ENCODE measurements around the gene RNU6-9.
A peak's percentile ranks its signal among the peaks of the same experiment; 100 is the strongest.

The RNU6-9 gene

DNA sequence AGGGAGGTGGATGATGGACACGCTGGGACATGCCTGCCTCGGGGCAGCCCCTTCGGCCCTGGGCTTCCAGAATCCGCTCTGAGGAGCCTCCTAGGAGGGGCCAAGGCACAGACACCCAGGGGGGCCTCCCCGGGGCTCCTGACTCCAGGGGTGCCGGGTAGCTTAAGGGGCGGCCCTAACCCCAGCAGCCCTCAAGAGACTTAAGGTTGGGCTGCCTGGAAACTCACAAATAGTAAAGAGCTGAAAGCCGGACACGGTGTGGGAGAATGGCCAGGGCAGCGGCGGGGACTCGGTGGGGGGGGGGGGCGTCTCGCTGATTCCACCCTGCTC lies 40.2 kb downstream of the RNU6-9 start:
- no peak overlapping the region for H3K27ac Mint-ChIP-seq
- H3K4me3 Mint-ChIP-seq: no peak overlapping the region
- peaks cover 12% of the 10 kb centered on the region for H3K4me1 Mint-ChIP-seq (ENCODE audit: low read depth)
- H3K27me3 Mint-ChIP-seq (ENCODE audit: low read depth): no peaks in the 10 kb centered on the region
- peaks cover 7% of the 10 kb centered on the region for H3K36me3 Mint-ChIP-seq (ENCODE audit: low read depth)
- no peaks in the 10 kb centered on the region for H3K9me3 Mint-ChIP-seq

DNA sequence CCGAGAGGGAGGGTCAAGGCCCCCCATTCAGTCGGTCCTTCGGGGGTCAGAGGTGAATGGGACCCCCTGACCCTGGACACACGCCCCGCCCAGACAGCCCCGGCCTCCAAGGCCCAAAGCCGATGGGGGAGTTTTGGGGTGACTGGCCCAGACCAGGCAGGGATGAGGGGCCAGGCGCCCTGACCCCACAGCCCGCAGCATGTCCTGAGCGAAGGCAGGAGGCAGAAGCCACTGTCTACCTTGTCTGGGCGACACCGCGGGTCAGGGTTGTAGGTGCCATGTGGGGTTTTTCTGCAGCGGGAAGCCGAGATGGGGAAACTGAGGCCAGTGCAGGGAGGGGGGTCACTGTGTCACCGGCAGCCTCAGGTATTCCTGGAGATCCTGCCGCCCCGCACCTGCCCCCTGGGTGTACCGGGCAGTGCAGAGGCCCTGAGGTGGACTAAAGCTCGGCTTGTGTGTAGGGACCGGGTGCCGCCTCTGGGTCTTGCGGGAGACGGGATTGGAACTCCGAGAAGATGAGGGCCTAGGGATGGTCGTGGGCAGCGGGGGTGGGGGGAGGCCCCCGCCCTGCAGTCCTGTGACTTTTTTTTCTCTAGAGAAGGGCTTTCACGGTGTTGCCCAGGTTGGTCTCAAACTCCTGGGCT lies 41.0 kb downstream of the RNU6-9 start:
- H3K9me3 Mint-ChIP-seq: no peaks in the 10 kb centered on the region
- no peaks in the 10 kb centered on the region for H3K27me3 Mint-ChIP-seq (ENCODE audit: low read depth)
- H3K4me1 Mint-ChIP-seq (ENCODE audit: low read depth): peaks cover 13% of the 10 kb centered on the region
- no peak overlapping the region for H3K27ac Mint-ChIP-seq
- H3K36me3 Mint-ChIP-seq (ENCODE audit: low read depth): peaks cover 8% of the 10 kb centered on the region
- no peak overlapping the region for H3K4me3 Mint-ChIP-seq

DNA sequence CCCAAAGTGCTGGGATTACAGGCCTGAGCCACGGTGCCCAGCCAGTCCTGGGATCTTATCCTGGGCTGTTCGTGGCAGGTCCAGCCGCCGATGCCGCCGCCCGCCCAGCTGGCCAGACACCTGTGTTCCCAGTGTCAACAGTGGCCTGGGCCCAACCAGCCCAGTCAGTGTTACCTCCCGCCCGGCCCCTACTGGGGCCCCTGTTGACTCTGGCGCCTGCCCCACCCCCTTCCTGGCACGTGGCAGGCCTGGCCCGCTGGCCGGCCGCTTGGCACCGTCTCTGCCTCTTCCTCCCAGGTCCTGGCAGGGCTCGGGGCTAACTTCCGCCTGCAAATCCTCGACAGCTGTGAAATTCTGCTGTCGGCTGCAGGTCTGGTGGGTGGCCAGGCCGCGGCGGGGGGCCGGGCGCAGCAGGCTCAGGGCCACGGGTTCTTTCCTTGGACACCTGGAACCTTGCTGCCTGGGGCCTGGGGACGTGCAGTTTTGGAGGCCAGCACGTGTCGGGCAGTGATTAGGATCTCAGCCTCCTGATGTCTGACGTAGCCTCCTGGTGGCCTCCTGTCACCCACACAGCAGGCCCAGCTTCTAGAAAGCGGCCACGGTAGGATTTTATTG lies 41.7 kb downstream of the RNU6-9 start:
- peaks cover 16% of the 10 kb centered on the region for H3K4me1 Mint-ChIP-seq (ENCODE audit: low read depth)
- H3K9me3 Mint-ChIP-seq: no peaks in the 10 kb centered on the region
- H3K4me3 Mint-ChIP-seq: no peak overlapping the region
- H3K27ac Mint-ChIP-seq: no peak overlapping the region
- peaks cover 15% of the 10 kb centered on the region for H3K36me3 Mint-ChIP-seq (ENCODE audit: low read depth)
- peaks cover under 1% of the 10 kb centered on the region for H3K27me3 Mint-ChIP-seq (ENCODE audit: low read depth)

DNA sequence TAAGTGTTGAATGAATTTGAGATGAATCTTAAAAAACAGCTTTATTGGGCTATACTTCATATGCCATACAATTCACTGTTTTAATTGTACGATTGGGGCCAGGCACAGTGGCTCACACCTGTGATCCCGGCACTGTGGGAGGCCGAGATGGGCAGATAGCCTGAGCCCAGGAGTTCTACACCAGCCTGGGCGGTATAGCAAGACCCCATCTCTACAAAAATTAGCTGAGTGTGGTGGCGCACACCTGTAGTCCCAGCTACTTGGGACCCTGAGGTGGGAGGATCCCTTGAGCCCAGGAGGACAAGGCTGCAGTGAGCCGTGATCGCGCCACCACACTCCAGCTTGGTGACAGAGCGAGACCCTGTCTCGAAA lies 42.9 kb downstream of the RNU6-9 start:
- peaks cover 19% of the 10 kb centered on the region for H3K36me3 Mint-ChIP-seq (ENCODE audit: low read depth)
- no peaks in the 10 kb centered on the region for H3K9me3 Mint-ChIP-seq
- H3K27me3 Mint-ChIP-seq (ENCODE audit: low read depth): peaks cover 5% of the 10 kb centered on the region
- no peak overlapping the region for H3K4me3 Mint-ChIP-seq
- H3K4me1 Mint-ChIP-seq (ENCODE audit: low read depth): peaks cover 21% of the 10 kb centered on the region
- H3K27ac Mint-ChIP-seq: no peak overlapping the region

DNA sequence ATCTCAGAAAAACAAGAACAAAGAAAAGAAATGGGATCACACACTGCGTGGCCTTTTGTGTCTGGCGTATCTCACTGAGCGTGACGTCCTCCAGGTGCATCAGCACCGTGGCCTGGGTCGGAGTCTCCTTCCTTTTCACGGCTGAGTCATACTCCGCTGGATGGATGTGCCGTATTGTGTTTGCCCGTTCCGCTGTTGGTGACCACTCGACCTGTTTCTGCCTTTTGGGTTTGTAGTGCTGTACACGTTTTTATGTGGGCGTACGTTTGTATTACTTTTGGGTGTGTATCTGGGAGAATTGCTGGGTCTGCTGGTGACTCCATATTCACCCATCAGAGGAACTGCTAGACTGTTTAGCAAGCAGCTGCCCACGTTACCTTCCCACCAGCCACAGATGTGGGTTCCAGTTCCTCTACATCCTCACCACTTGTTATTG lies 44.0 kb downstream of the RNU6-9 start:
- Mint-ChIP-seq H3K9me3 (no peaks in the 10 kb centered on the region), H3K27me3 (ENCODE audit: low read depth) (peaks cover 5% of the 10 kb centered on the region), H3K27ac (peak overlapping the region; percentile 62), H3K36me3 (ENCODE audit: low read depth) (peaks cover 21% of the 10 kb centered on the region), H3K4me1 (ENCODE audit: low read depth) (peaks cover 24% of the 10 kb centered on the region), H3K4me3 (peak overlapping the region; percentile 49)

DNA sequence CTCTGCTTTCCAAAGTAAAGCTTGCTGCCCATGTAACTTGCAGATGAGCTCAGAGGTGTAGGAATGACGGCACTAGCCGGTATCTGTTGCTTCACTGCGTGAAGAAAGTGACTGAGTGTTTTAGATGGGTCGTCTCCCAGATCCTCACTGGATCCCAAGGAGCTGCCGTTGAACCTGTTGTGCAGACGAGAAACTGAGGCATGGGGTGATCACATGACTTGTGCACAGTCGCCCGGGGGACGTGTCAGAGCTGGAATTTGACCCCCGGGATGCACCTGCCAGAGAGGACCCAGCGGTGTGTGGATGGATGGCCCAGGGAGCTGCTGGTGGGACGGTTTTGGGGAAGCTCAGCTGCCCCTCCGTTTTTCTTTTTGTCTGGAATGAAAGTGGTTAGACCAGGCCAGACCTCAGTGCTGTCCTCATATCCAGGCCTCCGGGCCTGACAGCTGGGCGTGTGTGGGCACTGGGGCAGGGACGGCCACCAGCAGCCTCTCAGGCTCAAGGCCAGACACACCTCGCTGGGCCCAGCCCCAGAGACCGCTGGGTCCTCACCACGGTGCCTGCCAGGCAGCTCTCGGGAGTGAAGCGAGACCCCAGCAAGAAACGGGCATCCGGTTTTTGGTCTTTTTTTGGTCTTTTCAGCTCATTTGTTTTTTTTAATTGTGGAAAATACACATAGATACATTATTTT lies 45.1 kb downstream of the RNU6-9 start:
- H3K27me3 Mint-ChIP-seq (ENCODE audit: low read depth): peaks cover 5% of the 10 kb centered on the region
- no peaks in the 10 kb centered on the region for H3K9me3 Mint-ChIP-seq
- peaks cover 21% of the 10 kb centered on the region for H3K36me3 Mint-ChIP-seq (ENCODE audit: low read depth)
- no peak overlapping the region for H3K4me3 Mint-ChIP-seq
- H3K4me1 Mint-ChIP-seq (ENCODE audit: low read depth): peaks cover 22% of the 10 kb centered on the region
- H3K27ac Mint-ChIP-seq: no peak overlapping the region

DNA sequence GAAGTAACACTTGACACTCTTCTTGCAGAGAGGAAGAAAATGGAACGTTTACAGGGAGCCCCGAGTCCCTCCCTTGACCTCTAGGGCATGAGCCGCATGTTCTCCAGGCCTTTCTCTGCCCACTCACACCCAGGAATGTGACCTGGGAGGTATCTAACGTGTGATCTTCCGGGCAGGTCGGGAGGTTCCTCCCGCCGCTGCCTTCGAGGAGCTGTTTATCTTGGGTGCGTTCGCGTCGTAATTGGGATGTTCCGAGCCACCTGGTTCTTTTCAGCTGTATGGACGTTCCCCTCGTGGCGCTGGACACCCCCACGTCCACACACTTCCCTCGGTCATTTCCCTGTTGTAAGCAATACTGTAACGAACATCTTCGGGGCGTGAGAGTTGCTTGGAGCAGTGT lies 46.2 kb downstream of the RNU6-9 start:
- Mint-ChIP-seq H3K36me3 (ENCODE audit: low read depth) (peaks cover 21% of the 10 kb centered on the region), H3K27me3 (ENCODE audit: low read depth) (peaks cover 5% of the 10 kb centered on the region), H3K4me1 (ENCODE audit: low read depth) (peaks cover 22% of the 10 kb centered on the region), H3K9me3 (no peaks in the 10 kb centered on the region), H3K4me3 (no peak overlapping the region), H3K27ac (no peak overlapping the region)

DNA sequence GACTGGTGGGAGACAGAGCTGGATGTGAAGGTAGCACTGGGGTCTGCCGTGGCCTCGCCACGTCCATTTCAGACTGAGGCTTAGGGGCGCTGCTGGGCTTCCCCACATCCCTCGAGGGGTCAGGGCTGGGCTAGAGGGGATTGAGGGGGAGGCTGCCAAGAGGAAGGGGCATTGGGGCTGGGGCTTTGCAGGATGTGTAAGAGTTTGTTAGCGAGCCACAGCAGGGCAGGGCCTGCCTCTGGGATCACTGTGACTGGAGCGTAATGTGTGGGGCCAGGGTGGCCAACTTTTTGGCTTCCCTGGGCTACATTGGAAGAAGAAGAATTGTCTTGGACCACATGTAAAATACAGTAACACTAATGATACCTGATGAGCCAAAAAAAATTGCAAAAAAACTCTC lies 46.6 kb downstream of the RNU6-9 start:
- H3K27me3 Mint-ChIP-seq (ENCODE audit: low read depth): peaks cover 5% of the 10 kb centered on the region
- peaks cover 21% of the 10 kb centered on the region for H3K36me3 Mint-ChIP-seq (ENCODE audit: low read depth)
- no peaks in the 10 kb centered on the region for H3K9me3 Mint-ChIP-seq
- H3K27ac Mint-ChIP-seq: no peak overlapping the region
- peak overlapping the region; percentile 77 for H3K4me3 Mint-ChIP-seq
- H3K4me1 Mint-ChIP-seq (ENCODE audit: low read depth): peaks cover 22% of the 10 kb centered on the region

DNA sequence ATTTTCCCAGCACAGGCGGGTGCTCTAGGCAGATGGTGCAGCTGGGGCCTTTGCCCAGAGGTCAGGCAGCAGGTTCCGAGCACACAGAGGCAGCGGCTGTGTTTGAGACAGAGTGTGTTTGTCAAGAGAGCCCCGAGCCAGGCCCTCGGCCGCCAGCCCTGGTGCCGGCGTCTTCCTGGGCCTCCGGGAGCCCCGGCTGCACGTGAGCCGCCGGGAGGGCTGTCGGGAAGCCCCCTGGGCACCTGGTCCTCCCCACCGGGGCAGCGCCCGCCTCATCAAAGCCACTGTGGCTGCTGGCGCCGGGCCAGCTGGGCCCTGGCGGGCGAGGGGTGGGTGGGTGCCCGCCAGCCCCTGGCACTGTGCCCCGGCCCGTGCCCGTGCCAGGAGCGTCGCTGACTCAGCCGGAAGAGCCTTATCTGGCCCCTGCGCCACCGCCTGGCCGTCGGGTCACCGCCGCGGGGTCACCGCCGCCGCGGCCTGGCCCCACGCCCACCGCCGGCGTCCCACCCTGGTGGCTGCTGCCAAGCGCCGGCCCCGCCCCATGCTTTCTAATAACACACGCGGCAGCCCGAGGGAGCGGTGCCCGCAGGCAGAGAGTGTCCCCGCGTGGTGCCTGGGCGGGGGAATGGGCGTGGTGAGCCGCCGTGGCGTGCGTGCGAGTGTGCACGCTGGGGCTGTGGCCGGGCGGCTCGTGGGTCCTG lies 47.5 kb downstream of the RNU6-9 start:
- Mint-ChIP-seq H3K4me1 (ENCODE audit: low read depth) (peaks cover 22% of the 10 kb centered on the region), H3K36me3 (ENCODE audit: low read depth) (peaks cover 21% of the 10 kb centered on the region), H3K9me3 (no peaks in the 10 kb centered on the region), H3K4me3 (peak overlapping the region; percentile 77), H3K27ac (no peak overlapping the region), H3K27me3 (ENCODE audit: low read depth) (peaks cover 5% of the 10 kb centered on the region)

DNA sequence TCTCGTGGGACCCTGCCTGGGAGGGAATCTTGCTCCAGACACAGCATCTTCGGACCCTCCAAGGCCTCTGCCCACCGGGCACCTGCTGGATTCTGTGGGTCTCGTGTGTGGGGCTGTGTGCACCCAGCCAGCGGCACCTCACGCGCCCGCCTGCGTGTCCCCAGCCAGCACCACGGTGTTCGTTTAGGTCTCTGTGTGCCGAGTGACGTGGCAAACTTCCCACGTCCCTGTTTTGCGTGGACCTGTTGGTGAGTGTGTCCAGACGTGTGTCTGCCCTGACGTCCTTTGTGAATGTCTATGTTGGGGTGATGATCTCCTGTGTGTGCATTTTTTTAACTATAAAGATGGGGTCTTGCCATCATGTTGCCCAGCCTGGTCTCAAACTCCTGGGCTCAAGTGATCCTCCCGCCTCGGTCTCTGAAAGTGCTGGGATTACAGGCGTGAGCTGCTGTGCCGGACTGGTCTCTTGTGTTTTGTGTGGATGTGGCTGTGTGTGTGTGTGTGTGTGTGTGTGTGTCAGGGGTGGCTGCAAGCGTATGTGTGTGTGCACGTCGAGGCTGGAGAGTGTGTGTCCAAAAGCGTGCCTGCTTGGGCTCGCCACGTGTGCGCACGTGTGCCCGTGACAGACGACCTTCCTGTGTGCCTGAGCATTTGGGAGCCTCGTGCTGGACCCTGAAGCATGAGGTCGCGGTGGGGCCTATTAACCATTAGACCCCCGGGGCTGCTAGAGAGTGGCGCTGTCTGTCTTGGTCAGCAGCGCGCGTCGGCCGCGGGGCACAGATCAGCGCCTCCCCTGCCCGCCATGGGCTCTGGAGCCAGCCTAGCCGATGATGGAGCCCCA lies 48.2 kb downstream of the RNU6-9 start:
- peak overlapping the region; percentile 49 for H3K27ac Mint-ChIP-seq

DNA sequence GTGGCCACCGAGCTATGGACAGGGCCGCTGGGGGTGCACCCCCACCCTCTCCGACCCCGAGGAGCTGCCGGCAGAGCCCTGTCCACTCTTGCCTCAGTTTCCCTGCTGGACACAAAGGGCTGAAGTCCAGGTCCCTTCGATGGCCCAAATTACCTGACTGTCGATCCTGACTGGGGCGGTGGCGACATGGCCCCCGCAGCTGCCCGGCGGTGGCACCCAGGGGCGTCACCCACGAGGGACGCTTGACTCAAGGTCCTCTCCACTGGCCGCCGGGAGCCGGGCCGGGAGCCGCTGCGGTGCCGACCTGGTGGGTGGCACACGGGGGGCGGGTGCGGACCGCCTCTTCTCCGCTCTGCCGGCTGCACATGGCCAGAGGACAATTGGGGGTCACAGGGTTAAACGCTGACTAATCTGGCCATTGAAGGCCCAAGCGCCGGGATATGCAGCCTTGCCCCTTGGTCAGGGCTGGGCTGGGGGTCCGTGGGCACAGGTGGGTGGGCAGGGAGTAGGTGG lies 48.9 kb downstream of the RNU6-9 start:
- Mint-ChIP-seq H3K9me3 (no peaks in the 10 kb centered on the region), H3K27ac (no peak overlapping the region), H3K4me3 (no peak overlapping the region), H3K4me1 (ENCODE audit: low read depth) (peaks cover 20% of the 10 kb centered on the region), H3K27me3 (ENCODE audit: low read depth) (peaks cover 5% of the 10 kb centered on the region), H3K36me3 (ENCODE audit: low read depth) (peaks cover 21% of the 10 kb centered on the region)

More for the DNA sequence above, 48.2 kb downstream of the RNU6-9 start:
- Mint-ChIP-seq H3K4me1 (ENCODE audit: low read depth) (peaks cover 22% of the 10 kb centered on the region), H3K9me3 (no peaks in the 10 kb centered on the region), H3K36me3 (ENCODE audit: low read depth) (peaks cover 21% of the 10 kb centered on the region), H3K27me3 (ENCODE audit: low read depth) (peaks cover 5% of the 10 kb centered on the region), H3K4me3 (peak overlapping the region; percentile 67)
